Stimulated activated CD4-positive, alpha-beta T cell treated with anti-CD3 and anti-CD28 coated beads, TNF-alpha, amount 100 ng/mL, for 24 hours (primary cell): Measurements from ENCODE around the gene HTR1D.
"Not testable (repeated sequence)": the region's sequence is repeated elsewhere in the genome, so short reads cannot be mapped to it uniquely, and the experiment has no call there.

Experiments used
- DNase-seq, 3 experiments: peaks; one replicate each; pipeline ENCODE4 v3.0.0-alpha.2; 2020; ENCODE audit warnings: low read depth in 3 of 3

HTR1D gene, protein sequence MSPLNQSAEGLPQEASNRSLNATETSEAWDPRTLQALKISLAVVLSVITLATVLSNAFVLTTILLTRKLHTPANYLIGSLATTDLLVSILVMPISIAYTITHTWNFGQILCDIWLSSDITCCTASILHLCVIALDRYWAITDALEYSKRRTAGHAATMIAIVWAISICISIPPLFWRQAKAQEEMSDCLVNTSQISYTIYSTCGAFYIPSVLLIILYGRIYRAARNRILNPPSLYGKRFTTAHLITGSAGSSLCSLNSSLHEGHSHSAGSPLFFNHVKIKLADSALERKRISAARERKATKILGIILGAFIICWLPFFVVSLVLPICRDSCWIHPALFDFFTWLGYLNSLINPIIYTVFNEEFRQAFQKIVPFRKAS

DNA sequence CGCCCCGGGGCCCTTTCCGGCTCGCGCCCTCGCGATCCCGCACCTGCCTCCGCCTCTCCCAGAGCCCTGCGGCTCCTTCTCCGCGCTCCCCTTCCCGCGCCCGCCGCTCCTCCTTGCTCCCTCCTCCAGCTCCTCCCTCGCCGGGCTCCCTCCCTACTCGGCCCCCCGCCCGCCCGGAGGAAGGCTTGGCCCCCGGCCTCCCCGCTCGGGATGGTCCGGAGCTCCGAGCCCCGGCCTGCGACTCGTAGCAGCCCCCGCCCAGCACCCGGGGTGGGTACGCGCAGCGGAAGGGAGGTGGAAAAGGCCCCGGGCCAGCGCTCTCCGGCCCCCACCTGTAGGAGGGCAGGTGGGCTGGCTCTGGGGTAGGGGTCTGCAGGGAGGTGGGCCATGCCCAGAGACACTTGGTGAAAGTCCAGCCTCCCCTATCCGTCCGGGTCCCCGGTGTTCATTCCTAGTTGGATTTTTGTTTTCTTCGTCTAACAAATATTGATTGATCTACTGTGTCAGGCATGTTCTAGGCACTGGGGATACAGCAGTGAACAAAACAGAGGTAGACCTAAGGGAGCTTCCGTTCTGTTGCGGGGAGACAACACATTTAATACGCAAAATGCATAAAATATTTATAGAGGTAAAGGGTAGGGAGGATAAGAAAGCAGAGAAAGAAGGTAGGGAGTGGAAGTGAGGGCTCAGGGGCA, at the start of gene HTR1D:
TSS of gene HTR1D (minus strand) at position 82 of the 695 bp plus-strand sequence. CDS start 23,283 bp downstream, outside the sequence.
- DNase-seq = no peak

DNA sequence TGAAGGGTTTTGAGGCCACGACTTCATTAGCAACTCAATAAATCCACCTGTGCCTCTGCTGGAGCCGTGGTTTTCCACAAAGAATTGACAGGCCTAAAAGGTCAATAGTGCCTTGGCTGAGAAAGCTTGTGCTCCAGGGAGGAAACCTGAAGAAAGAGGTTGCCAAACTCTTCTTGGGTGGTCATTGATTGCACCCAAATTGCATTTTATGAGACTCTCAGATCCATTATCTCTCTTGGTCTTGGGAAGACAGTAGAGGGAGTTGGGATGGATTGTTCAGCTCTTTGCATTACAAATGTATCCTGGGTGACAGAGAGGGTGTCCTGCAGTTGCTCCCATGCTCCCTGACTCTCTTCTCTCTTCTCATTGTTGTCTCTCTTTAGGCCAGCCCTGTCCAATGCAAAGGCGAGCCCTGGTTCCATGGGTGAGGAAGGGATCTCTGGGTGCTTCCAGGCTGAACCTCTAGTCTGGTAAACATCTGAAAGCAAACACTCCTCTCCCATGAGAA, 46.1 kb upstream of the HTR1D start:
- DNase-seq = no peak

DNA sequence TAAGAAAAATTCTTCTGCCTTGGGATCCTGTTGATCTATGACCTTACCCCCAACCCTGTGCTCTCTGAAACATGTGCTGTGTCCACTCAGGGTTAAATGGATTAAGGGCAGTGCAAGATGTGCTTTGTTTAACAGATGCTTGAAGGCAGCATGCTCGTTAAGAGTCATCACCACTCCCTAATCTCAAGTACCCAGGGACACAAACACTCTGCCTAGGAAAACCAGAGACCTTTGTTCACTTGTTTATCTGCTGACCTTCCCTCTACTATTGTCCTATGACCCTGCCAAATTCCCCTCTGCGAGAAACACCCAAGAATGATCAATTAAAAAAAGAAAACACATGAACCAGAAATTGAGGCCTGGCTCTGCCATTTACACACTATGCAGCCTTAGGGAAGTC, 40.8 kb upstream of the HTR1D start:
- DNase-seq = not testable (repeated sequence)

DNA sequence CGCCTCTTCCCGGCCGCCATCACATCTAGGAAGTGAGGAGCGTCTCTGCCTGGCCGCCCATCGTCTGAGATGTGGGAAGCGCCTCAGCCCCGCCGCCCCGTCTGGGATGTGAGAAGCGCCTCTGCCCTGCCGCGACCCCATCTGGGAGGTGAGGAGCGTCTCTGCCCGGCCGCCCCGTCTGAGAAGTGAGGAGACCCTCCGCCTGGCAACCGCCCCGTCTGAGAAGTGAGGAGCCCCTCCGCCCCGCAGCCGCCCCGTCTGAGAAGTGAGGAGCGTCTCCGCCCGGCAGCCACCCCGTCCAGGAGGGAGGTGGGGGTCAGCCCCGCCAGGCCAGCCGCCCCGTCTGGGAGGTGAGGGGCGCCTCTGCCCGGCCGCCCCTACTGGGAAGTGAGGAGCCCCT, 40.1 kb upstream of the HTR1D start:
- DNase-seq = not testable (repeated sequence)

DNA sequence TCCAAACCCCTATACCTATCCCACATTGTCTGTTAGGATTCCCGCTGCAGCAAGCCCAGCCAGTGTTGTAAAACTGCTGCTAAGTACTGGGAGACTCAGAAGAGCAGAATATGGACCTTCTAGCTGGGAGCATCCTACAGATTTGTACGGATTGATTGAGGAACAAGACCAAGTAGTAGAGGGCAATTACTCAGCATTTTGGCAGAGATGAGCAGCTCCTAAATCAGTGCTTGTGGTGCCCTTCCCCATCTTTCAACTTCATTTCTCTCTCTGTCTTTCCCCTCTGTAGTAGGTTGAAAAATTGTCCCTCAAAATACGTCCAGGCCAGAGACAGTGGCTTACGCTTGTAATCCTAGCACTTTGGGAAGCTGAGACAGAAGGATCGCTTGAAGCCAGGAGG, 37.3 kb upstream of the HTR1D start:
- DNase-seq = no peak

DNA sequence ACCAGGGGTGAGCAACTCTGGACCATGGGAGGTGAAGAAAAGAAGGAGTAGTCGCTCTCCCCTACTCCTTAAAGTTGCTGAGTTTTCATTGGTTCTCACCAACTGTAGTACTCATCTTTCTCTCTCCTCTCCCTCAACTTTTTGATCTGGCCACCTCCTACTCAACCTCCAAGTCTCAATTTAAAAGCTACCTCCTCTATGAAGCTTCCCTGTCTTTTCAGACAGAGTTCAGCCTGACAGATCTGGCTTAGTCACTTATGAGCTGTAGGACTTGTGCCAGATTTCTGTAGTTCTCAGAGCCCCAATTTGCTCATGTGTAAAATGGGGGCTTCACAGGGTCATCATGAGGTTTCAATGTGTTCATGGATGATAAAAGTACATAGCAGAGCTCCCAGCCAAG, 34.5 kb upstream of the HTR1D start:
- no peak for DNase-seq

DNA sequence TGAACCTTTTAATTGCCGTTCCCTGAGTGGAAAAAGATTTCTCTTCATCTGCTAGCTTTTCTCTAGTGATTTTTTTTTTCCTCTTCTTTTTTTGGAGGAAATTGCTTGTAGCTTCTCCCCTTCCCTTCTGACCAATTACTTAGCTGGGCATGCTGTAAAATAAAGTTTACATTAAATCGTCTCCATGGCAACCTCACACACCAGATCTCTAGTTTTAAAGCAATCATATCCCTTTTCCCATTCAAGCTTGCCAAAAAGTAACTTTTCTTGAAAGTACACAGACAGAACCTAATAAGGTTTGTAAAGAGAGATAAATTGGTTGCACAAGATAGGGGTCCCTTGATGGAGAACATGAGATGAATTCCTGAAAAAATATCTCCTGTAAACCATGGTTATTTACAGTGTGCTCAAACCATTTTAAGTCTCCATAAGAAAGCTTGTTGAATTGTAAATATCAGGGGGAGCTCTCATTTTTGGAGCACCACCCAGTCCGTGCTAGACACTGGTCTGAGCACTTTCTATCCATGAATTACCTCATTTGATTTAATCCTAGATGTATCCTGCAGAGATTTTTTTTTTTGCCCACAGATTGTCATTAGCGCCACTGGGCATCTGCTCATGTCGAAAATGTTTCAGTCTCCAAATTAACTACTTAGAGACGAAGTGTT, 32.6 kb upstream of the HTR1D start:
- no peak for DNase-seq

DNA sequence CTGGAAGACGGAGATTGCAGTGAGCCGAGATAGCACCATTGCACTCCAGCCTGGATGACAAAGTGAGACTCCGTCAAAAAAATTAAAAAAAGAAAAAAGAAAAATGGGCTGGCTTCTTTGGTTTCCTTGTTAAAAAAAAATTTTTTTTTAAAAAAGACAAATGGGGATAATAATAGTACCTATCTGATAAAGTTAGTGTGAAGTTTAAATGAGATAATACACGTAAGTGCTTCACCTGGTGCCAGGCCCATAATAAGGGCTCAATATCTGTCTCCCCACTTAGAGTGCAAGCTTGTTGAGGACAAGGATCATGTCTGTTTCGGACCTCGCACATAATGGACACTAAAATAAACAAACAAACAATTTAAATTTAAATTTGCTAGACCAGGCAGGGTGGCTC, 30.0 kb upstream of the HTR1D start:
- DNase-seq = no peak

DNA sequence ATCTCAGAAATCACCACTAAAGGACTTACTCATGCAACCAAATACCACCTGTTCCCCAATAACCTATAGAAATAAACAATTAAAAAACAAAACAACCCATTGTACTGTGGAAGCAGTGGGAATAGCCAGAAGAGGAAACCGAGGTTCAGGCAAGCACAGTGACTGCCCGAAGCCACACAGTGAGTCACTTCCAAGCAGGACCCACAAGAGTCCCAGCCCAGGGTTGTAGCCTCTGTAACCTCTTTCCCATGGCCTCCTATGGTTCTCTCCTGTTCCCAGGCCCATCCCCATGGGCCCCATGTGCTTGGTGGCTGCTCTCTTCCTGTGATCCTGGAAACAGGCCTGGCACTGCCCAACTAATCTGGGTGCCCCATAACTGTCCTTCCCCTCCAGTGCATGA, 29.0 kb upstream of the HTR1D start:
- DNase-seq = no peak

DNA sequence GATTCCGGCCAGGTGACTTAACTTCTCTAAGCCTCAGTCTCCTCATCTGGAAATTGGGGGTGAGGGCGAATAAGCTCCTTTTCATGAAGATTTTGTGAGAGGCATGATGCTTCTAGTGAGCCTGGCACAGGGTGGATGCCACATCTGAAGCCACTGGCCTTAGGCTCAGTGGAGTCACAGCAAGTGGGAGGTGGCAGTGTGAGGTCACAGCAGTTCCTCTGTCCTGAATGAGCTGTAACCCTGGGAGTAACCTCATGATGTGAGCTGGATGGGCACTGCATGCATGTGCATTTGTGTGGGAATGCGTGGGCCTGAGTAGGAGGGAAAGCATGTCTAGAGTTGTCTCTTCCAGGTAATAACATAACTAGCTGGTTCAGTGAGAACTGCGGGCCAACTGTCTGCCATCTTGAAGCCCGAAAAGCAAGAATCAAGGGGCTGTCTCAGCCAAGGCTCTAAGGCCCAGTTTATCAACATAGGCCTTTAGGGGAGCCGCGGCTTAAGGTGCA, 27.0 kb upstream of the HTR1D start:
- no peak for DNase-seq

DNA sequence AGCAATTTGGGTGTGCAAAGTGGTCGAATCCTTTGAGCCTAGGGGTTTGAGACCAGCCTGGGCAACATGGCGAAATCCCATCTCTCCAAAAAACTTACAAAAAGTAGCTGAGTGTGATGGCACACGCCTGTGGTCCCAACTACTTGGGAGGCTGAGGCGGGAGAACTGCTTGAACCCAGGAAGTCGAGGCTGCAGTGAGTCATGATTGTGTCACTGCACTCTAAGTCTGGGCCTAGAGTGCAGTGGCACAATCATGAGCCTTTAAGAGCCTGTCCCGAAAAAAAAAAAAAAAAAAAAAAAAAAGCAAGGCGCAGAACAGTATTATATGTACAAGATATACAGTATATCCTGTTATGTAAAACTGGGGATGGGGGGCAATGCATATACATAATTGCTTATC, 25.1 kb upstream of the HTR1D start:
- no peak for DNase-seq

DNA sequence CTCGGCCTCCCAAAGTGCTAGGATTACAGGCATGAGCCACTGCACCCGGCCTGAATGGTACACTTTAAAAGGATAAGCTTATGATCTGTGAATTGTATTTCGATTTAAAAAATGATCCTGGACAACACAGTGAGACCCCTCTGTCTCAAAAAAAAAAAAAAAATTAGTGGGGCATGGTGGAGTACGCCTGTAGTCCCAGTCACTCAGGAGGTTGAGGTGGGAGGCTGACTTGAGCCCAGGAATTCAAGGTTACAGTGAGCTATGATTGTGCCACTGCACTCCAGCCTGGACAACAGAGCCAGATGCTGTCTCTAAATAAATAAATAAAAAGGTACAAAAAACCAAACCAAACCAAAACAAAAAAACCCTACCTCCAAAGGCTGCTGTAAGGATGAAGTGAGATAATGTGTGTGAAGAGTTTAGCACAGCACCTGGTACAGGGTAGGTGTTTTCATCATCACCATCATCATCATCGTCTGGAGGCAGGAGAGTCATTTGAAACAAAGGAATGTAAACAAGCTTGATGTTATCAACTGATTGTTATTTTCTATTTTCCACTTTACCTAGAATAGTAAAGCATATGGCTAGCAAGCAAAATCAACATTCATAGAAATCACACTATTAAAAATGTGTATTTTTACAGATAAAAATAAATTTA, 22.5 kb upstream of the HTR1D start:
- no peak for DNase-seq

DNA sequence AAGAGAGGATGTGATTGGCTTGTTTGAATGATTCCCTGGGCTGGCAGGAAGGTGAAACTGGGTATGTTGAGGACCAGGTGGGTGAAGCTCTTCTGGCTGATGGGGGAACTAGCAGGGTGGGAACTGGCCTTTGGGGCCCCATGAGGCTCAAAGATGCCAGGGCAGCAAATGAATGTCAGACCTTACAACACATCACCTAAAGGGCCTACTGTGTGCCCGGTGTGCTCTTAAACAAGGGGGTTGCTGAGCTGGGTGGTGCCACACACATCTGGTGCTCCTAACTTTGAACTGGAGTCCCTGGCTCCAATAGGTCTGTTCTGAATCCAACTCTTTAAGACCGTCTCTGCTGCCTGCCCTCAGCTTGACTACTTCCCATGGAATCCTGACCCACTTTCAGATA, 21.3 kb upstream of the HTR1D start:
- no peak for DNase-seq

DNA sequence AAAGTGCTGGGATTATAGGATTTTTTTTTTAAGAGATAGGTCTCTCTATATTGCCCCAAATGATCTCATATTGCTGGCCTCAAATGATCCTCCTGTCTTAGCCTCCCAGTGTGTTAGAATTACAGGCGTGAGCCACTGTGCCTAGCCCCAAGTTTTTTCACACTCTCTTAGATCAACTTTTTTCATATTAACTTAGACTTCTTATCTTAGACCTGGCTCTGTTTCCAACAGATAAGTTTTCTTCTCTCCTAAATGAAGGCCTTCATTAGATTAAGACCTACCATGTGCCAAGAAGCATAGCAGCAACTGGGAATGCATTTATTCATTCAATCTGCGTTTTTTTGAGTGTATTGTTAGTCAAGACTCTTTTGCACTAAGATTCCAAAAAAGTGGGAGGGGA, 20.2 kb upstream of the HTR1D start:
- DNase-seq = no peak

DNA sequence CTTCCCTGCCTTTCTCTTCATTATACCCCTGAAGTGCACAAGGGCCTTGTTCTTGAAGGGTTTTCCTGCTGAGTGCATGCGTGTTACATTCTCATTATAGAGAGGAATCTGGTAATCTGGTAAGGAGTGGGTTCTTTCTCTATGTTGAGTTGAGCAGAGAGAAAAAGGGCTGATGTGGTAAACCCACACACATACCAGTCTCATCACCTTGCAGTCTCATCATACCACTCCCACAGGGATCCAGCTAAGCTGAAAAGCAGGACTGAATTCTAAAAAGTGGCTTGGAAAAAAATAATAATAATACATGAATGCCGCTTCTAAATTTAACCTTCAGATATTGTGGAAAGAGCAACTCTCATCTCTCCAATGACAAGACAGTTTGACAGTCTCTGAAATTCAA, 10.5 kb upstream of the HTR1D start:
- DNase-seq = no peak

DNA sequence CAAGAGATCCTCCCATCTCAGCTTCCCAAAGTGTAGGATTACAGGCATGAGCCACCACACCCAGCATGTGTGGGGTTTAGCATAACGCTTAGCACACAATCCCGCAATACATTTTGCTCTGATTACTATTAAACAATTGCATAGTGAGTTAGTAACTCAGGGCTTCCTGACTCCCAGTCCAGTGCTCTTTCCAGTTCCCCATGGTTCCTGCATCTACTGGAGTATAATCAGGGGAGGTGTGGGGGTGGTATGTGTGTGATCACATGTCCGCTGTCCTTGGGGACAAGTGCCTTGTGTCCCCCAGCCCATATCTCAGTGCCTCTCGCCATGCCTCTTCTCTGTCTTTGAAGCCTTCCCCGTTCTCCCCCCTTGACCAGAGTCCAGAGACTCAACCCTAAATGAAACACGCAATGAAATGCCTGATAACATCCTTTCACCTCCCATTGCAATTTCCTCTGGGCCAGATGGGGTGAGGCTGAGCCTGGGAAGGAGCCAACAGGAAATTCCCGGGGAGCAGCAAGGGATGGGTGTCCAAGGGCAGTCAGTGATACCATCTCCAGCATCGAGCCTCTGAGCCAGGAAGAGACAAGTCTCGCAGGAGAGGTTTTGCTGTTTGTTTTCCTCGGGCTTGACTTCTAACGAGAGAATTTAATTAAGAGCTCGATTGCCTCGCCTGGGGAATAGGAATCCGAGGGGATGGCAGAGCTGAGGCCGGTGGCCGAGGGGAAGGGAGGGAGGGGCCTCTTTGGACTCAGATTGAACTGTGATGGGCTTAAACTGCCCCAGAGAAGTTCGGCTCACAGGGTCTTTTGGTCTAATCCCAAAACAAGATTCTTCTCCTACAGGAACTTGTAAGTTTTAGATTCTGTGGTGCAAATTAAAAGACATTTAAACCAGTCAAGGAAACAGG, 7.7 kb upstream of the HTR1D start:
- no peak for DNase-seq

DNA sequence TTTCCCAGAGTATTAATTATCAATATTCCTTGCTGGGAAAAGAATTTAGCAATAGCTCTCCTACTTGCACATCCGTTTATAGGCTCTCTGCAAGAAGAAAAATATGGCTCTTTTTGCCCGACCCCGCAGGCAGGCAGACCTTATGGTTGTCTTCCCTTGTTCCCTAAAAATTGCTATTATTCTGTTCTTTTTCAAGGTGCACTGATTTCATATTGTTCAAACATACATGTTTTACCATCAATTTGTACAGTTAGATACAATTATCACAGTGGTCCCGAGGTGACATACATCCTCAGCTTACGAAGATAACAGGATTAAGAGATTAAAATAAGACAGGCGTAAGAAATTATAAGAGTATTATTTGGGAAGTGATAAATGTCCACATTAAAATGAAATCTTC, 6.7 kb upstream of the HTR1D start:
- not testable (repeated sequence) for DNase-seq

DNA sequence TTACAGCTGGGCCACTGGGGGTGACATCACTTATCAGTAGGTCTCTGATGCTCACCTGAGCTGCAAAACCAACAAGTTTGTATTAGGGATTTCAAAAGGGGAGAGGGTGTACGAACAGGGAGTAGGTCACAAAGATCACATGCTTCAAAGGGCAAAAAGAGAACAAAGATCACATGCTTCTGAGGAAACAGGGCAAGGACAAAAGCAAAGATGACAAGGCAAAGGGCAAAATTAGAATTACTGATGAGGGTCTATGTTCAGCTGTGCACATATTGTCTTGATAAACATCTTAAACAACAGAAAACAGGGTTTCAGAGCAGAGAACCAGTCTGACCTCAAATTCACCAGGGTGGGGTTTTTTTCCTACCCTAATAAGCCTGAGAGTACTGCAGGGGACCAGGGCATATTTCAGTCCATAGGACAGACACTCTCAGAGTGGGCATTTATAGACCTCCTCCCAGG, 6.2 kb upstream of the HTR1D start:
- not testable (repeated sequence) for DNase-seq

DNA sequence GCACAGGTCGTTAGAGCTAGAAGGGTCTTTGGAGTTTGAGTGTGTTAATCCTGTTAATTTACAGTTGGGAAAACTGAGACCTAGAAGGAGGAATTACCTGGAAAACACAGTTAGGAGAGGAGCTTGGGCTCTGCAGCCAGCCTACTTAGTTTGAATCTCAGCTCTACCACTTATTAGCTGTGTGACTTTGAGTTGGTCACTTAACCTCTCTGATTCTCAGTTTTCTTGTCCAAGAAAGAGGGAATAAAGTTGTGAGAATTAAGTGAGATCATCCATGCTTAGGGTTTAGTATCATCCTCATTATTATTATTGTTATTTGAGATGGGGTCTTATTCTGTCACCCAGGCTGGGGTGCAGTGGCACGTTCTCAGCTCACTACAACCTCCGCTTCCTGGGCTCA, 5.4 kb upstream of the HTR1D start:
- DNase-seq = no peak

DNA sequence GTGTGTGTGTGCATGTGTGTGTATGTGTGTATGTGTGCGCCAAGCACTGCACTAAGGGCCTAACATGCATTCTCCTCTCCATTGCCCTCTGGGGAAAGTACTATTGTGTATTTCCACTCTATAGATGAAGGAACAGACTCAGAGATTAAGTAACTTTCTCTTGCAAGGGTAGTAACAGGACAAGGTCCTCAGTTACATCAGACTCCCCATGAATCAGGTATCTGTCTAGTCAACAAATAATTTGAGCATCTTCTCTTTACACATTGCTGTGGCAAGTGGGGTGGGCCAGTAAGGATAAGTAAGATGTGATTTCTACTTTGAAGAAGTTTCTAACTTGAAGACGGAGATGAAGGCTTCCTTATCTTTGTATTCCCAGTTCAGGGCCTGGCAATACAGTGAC, 5.0 kb upstream of the HTR1D start:
- DNase-seq = no peak

DNA sequence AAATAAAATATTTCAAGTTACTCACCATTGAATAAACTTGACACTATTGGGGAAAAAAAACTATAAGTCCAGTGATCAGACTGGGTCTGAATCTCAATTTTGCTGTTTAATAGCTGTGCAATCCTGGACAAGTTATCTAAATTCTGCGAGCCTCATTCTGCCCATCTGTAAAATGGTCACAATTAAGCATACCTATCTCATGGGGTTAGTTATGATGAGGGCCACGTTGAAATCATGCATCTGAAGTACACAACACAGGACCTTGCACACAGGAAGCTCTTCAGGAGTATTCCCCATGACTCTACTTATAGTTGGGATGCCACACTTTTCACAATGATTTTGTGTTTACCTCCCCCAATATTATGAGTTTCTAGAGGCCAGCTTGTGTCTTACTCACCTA, 3.8 kb upstream of the HTR1D start:
- DNase-seq = no peak
